GM21447 (cell line): ENCODE measurements around the gene GART.
"Not testable (repeated sequence)": the region's sequence is repeated elsewhere in the genome, so short reads cannot be mapped to it uniquely, and the experiment has no call there.

Experiments
- ATAC-seq: cut with Tn5 transposase; IDR thresholded peaks from one replicate; pipeline ENCODE4 v1.9.1; 2021; ENCODE audit not compliant: unreplicated experiment

The GART gene

DNA sequence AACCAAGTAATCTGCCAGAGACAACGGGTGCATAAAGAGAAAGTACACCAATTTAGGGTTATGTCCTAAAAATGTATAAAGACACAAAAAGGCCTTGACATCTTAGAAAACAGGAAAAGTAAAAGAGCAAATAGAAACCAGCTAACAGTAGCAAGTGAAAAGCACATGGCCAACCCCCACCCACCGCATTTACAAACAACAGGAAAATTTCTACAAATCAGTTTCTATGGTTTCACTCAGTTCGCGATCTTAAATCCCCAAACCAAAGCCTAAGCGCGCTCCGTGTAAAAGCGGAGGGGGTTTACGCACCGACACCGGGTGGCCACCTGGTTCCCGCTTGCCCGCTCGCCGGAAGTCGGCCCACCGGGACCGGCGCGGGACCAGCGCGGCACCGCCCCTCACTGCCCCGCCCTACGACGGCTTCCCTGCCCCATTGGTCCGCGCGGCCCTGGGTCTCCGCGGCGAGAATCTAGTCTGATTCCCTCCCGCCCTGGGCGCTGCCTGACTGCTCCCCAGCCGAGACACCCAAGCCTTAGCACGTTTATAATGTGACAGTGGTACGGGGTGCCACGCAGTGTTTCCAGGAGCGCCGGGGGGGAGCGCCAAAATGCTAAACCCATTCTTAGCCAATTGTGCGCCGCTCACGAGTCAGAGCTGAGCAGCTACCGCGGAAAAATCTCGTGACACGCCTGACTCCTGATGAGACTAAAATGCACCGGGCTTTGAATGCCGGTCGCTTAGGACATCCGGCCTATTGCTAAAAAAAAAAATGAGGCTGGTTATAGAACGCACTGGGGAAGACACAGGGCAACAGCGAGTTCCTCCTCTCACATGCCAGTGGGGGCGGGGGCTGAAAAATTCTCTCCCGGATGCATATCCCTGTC is at the start of gene GART:
Gene GART, minus strand, starts transcription at position 362 of the 884 bp plus-strand sequence. CDS start 2,802 bp downstream, outside the sequence.
- ATAC-seq, result peak; percentile 59

DNA sequence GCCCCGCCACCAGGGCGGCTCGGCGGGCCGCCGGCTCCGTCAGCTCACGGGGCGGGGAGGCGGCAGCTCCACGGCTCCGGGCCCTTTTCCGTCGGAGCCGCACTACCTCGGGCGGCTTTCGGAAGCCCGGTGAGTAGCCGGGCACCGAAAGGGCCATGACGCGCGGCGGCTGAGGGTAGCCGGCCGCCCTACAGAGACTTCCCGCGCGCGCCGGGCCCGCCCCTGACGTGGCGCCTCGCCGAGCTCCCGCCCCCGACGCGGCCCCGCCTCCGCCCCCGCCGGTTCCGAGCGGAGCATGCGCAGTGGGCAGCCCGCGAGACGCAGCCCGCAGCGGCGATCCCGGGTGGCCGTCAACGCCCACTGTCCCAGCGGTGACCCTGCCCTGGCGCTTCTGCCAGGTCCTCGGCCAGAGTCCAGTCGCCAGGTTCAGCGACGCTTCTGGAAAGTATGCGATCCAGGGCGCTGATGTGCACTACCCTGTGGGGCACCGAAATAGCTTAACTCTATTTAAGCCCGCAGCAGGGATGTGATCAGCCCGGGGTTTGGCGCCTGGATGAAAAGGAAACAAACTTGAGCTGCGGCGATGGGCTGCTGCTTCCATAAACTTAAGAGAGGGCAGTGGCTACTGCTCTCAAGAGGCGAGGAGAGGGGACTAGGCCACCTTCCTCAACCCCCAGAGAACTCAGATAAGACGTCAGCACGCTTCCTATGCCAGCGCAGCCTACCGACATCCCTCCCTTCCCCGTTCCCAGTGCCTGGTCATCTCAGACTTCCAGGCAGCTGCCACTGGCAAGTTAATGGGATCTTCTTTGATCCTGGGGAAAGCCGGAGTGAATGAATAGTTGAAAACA is 46.8 kb upstream of the GART start, which contains the start of gene DONSON:
Gene DONSON, minus strand, starts transcription at position 200 of the 851 bp plus-strand sequence. Its CDS starts 43 bp downstream, at position 157.
- peak; percentile 87 for ATAC-seq

DNA sequence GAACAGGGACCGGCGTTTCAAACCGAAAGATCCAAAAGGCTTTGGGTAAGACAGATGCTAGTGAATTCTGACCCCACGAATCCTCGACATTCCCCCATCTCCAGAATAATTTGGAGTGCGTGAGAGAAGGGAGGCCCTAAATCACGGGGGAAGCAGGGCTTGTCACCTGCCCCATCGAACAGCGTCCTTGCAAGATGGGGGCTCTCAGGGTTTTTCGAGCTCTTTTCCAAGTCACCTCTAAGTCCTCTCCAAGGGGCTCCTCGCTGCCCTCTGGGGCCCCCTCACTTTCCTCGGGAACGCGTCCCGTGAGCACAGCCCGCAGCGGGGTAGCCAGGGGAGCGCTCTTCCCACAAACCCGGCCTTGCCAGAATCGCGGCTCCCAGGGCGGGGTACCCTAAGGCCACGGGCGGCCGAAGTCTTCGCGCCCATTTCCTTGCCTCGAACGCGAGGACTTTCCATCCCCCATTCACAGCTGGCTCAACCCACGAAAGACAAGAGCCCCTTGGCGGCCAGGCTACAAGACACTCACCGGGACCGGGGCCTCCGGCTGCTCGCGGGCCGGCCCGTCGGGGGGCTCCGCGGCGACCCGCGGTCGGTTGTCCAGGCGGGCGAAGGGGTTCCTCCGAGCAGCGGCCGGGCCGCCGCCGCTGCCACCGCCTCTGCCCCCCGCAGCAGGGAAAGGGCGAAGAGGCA is 46.0 kb upstream of the GART start:
- ATAC-seq, result peak; percentile 29

DNA sequence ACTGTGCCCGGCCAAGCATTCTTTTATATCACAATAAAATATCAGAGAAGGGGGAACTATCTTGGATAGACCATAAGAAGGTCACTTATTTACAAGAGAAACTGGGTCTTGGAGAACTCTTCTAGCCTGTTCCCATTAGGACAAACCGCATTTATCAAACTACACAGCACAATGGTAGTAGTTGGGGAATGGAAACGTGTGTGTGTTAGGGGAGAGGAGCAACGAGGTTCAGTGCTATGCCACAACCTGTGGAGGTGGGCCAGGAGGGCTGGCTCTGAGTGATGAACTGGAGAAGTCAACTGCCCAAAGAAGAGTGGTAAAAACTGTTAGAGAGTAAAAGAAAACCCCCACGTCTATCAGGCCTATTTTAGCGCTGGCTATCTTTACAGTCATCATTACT is 45.0 kb upstream of the GART start:
- ATAC-seq, result no peak

DNA sequence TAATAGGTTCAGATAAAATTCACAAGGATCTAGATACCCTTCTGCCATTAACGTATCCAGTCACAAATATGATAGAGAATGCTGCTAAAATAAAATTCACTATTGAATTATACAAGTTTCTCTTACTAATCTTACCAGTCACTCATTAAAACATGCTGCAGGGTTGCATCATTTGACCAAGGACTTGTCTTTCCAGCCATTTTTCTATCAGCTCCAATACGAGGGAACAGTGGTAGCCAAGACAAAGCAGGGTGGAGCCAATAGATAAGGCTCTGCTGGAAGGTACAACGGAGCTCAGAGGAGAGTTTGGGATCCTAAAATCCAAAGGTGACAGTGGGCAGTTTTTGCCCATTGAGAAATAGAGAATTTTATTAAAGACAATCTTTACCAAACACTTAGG is 42.5 kb upstream of the GART start:
- ATAC-seq, result no peak

DNA sequence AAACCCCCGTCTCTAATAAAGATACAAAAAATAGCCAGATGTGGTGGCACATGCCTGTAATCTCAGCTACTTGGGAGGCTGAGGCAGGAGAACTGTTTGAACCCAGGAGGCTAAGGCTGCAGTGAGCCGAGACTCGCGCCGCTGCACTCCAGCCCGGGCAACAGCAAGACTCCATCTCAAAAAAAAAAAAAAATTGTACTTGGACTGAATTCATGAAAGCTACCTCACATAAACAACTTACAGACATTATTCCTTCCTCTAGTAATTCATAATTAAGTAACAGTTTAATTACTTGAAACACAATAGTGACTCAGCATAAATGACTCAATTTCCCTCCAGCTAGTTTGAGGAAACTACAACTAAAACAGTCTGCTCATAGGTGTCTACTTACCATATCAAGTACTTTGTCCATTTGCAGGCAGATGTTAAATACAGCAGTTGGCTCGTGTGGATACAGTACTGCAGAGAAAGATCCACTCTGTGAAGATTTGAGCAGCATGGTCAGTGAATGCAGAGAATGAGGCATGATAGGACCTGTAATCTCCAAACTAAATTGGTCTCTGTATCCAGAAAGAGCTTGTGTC is 37.1 kb upstream of the GART start:
- no peak for ATAC-seq

DNA sequence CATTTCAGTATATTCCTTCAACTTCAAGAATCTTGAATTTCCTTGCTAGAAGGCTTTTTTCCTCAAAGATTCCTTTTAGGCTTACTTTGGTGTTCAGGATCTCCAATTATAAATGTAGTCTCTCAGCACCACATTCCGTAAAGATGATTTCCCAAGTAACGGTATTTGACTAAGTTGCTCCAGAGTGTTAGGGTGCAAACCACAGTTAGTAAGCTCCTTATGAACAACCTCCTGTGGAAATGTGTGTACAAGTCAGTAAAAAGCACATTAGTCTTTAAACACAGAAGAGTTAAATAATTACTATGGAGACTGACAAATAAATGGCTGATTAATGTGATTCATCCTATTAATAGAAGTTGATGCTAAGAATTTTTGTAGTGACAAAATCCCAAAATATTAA is 36.3 kb upstream of the GART start:
- no peak for ATAC-seq

DNA sequence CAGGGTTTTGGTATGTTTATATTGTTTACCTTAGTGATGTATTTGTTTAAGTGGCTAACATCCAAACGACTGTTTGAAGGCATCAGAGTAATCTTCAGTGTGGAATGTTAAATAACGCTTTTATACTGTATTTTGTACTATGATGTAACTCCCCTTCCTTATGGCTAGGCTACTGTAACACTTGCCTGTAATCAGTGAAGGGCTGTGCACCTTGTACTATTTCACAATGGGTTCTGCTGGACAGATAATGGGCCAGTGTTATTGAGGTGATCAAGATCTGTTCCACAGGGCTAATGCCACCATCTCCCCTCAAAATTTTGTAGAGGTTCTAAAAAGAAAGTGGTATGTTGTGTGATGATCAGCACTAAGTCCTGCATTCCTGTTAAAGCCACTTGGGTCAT is 34.8 kb upstream of the GART start:
- not testable (repeated sequence) for ATAC-seq

DNA sequence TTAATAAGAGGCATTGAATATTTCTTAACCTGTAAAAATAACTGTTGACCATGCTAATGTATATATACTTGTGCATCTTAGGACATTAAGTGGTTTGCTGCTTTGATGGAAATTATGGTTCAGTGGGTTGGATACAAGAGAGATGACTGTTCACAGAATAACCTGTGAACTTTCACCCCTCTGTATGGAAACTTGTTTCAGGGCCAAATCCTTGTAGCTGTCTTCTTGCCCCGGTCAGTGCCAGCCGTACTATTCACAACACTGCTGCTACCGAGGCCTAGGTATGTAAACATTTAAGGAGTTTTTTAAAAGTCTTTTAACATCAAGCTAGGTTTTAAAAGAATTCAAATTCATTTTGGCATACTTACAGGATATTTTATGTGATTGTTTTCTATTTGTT is 30.4 kb upstream of the GART start:
- ATAC-seq, result no peak

DNA sequence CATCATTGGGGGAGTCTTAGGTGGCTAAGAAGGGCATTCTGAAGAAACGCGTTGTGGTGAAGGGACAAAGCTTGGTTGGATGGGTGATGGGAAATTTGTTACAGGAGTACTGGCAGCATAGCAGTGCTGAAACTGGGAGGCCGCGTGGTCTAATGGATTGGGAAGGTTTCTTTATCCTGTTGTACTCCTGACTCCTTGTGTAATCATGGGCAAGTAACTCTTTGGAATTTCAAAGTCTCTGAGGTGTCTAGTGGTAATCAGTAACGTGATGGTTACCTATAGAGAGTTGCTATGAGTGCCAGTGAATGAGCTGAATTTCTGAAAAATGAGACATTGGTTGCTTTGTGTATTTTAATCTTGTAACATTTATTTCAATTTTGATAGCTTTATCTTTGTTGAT is 28.1 kb upstream of the GART start:
- ATAC-seq, result no peak

DNA sequence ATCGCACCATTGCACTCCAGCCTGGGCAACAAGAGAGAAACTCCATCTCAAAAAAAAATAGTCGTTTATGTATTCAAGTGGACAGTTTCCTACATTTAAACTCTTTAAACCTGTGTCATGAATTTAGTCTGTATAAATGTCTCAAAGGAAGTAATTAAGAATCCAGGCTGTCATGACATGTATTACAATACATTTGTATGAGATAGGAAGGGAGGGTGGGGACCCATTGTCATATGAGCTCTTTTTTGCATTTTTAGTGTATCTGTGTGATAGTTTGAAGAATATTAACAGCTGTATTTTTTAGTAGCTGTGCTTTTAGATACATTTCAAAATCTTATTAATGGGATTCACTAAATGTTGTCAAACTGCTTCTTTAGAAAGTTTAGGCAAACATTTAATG is 26.5 kb upstream of the GART start:
- no peak for ATAC-seq

DNA sequence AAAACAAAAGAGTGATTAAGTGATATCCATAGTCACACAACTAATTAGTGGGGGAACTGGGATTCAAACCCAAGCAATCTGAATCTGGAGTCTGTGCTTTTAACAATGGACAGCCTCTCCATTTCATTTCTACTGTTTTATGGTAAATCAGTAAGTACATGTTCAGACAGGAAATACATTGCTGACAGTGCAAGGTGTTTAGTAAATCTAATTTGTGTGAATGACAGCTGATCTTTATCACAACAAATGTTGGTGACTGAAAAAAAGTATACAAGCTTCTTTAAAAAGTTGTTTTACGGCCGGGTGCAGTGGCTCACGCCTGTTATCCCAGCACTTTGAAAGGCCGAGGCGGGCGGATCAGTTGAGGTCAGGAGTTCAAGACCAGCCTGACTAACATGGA is 26.0 kb upstream of the GART start:
- no peak for ATAC-seq

DNA sequence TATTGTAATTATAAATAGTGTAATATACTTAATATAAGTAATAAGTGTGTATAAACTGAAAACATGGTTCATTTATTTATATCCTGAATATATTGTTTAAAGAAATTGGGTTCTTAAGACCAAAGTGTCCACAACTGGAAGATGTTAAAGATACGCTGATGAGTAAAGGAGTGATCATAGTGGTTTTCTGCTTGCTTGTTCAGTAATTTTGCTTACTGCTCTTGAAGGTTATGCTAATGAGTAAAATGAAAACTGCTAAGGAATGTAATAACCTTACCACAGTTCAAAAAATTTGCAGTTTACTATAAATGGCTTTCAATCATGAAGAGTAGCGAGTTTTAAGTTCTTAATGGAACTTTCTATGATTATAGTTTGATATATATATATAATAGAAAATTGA is 24.6 kb upstream of the GART start:
- no peak for ATAC-seq

DNA sequence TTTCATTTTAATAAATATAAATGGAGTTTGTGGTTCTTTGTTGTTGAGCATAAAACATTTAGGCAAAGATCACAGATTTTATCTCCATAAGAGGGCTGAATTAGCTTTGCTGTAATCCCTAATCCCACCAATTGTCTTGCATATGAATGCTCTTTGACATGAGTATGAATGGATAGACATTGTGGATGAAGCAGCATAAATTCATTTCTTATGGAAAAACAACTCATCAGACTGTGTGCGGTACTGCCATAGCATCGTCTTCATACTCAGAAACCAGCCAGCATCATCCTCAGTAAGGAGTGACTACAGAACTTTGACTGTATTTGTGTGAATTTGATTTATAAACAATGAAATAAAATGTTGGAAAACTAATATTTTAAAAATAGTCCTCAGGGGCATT is 20.5 kb upstream of the GART start:
- ATAC-seq, result no peak

DNA sequence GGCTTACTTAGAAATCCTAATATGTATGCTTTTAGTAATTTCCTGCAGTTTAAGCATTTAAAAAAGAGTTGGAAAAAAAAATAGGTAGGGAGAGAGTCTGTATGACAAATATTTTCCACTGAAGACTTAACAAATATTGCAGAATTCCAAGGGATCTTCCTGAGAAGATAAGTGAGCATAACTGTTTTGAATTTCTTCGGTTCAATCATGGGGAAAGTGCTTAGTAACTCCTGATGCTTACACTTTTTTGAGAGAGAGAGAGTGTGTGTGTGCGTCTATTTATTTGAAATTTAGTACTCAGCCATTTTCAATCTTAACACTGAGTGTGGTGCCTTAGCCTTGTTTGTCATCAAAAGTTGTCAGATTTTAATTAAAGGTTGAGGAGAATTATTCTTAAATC is 19.5 kb upstream of the GART start:
- no peak for ATAC-seq

DNA sequence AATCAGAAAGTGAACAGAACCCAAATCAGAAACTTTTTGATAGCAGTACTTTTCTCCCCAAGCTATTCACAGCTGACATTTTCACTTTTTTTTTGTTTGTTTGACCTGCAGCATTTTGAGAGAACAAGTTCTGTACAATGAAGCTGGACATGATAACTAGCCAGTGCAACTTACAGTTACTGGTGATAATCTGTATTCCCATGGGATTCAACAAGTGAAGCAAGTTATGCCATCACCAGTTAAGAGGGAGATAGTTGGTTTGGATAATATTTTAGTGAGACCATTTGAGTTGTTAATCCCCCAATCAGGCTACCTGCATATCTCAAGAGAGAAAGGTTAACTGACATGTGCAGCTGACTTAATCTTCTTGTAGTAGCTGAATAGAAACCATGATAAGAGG is 19.0 kb upstream of the GART start:
- ATAC-seq, result no peak

DNA sequence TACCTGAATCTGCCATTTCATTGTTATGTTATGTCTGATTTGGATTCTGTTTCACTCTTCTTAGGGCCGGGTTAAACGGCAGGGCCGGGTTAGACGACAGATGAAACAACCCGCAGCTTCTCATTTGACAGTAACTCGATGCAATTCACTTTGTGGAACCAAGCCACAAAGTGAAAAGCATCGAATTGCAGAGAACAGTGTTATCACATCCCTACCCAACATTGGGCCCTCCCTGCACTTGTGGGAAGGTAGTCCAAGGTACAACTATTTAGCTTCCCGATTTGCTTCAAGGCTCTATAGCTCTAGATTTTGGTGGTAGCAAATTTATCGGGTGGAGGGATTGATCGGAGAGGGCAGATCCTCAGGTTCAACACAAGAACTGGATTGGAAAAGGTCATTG is 17.9 kb upstream of the GART start:
- ATAC-seq, result no peak

DNA sequence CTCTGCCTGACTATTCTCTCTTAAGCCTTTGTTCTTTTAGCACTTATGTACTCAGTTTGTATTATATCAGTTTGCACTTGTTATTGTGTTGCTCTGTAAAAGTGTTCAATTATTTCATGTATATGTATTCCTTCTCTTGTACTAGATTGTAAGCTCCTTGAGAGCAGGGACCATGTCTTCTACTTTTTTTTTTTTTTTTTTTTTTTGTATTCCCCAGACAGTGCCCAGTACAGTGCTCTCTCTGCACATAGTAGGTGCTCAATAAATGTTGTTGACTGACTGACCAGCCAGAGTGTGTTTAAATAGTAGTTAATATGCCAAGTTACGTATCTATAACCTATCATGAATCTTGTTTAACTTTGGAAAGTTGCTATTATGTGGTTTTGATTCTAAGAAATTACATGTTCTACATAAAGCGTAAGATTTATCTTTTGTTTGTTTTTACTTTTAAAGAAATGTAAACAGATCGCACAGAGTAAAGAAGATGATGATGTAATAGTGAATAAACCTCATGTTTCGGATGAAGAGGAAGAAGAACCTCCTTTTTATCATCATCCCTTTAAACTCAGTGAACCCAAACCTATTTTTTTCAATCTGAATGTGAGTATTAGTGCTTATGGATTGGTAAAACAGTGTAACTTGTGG is 17.0 kb upstream of the GART start:
- ATAC-seq, result no peak

DNA sequence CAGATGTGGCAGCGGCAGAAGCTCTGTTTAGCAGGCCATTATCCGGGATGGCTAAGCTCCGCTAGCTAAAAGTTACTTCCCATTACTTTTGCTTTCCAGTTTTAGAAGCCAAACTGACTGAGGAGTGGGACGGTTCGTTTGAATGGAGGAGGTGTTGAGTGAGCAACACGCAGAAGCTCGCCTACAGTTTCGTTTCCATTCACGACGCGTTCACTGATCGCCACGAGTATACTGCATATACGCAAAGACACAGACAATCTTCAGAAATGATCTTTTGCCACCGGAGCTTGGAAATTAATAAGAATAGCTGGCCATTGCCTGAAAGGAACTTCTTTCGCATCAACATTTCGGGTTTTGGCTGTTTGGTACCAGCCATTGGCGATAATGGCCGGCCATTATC is 15.5 kb upstream of the GART start:
- no peak for ATAC-seq

DNA sequence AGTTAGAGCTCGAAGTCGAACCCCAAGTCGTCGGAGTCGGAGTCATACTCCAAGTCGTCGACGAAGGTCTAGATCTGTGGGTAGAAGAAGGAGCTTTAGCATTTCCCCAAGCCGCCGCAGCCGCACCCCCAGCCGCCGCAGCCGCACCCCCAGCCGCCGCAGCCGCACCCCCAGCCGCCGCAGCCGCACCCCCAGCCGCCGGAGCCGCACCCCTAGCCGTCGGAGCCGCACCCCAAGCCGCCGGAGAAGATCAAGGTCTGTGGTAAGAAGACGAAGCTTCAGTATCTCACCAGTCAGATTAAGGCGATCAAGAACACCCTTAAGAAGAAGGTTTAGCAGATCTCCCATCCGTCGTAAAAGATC is 13.0 kb upstream of the GART start:
- no peak for ATAC-seq
